NCI-H748 treated with DMSO at 0.1 percent for 48 hours (cell line): ENCODE measurements around the gene SCYGR5.
"Not testable (repeated sequence)": the region's sequence is repeated elsewhere in the genome, so short reads cannot be mapped to it uniquely, and the experiment has no call there.

Source experiments
- DNase-seq: peaks from one replicate; lab custom pipeline; 2025; lab: John Stamatoyannopoulos, UW

Gene SCYGR5, protein sequence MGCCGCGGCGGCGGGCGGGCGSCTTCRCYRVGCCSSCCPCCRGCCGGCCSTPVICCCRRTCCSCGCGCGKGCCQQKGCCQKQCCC

DNA sequence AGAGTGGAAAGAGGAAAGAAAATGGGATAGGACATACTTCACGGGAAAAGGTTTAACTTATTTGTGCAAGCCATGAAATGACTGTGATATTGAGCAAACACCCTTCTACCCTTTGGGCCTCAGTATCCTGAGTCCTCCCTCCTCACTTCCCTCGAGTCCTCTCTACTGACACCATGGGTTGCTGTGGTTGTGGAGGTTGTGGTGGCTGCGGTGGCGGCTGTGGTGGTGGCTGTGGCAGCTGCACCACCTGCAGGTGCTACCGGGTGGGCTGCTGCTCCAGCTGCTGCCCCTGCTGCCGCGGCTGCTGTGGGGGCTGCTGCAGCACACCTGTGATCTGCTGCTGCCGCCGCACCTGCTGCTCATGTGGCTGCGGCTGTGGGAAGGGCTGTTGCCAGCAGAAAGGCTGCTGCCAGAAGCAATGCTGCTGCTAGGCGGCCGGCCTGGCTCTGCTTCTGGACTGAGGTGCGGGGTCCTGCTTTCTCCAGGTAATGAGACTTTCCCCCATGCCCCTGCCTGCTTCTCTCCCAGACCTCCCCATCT lies at the start of gene SCYGR5:
SCYGR5 (plus strand) TSS at position 174 of the 540 bp plus-strand sequence; CDS start at position 174, 0 bp downstream.
- DNase-seq = not testable (repeated sequence)

DNA sequence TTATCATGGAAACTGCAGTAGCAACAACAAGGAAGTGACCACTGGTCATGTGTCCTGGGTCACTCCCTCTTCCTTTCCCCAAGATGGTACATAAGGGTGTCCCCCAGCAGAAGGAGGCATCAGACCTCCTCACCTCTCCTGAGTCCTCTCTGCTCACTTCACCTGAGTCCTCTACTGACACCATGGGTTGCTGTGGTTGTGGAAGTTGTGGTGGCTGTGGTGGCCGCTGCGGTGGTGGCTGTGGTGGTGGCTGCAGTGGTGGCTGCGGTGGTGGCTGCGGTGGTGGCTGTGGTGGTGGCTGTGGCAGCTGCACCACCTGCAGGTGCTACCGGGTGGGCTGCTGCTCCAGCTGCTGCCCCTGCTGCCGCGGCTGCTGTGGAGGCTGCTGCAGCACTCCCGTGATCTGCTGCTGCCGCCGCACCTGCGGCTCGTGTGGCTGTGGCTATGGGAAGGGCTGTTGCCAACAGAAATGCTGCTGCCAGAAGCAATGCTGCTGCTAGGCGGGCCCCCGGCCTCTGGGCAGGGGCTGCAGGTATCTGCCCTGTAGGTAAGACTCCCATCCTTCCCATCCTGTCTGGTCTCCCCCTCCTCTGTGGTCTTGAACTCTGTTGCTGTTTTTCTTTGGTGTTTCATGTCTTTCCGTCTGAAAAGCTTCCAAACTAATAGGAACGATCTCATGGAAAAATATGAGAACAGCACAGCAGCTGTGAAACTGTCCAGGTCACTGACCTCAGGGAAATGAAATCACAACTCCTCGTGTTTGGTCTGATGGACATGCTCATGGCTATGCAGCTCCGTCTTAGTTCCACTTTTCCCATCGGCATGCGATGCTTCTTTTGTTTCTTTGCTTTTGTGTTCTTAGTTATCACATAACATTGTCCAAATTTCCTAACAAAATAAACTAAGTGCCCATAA lies 49.0 kb upstream of the SCYGR5 start, which contains the start of gene SCYGR4:
SCYGR4 (plus strand) TSS at position 183 of the 915 bp plus-strand sequence; CDS start at position 183, 0 bp downstream.
- no peak for DNase-seq

DNA sequence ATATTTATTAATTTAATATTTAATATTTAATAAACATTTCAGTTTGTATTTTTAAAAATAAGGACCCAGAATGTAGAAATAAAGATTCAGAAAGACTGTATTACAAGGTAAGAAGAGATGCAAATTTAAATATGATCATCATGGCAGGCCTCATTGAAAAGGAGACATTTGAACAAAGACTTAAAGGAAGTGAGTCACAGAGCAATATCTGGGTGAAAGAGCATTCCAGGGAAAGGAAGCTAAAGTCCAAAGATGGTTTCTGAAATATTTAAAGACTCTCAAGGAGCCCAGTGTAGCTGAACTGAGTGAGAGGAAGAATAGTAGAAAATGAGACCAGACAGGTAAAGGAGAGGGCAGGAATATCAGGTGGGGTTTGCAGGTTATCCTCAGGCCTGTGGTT lies 43.4 kb upstream of the SCYGR5 start:
- DNase-seq = no peak

DNA sequence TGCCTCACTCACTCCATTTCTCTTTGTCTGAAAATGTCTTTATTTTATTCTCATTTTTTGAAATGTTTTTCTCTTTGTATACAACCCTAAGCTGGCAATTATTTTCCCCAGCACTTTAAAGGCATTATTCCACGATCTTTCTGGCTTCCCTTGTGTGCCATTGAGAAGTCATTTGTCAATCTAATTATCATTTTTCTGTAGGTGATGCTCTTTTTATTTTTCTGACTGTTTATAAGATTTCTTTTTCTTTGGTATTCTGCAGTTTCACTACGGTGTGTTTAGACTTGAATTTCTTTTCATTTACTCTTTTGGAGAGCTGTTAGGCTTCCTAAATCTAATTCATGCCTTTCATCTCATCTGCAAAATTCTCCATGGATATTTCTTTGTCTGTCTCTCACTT lies 41.2 kb upstream of the SCYGR5 start:
- no peak for DNase-seq

DNA sequence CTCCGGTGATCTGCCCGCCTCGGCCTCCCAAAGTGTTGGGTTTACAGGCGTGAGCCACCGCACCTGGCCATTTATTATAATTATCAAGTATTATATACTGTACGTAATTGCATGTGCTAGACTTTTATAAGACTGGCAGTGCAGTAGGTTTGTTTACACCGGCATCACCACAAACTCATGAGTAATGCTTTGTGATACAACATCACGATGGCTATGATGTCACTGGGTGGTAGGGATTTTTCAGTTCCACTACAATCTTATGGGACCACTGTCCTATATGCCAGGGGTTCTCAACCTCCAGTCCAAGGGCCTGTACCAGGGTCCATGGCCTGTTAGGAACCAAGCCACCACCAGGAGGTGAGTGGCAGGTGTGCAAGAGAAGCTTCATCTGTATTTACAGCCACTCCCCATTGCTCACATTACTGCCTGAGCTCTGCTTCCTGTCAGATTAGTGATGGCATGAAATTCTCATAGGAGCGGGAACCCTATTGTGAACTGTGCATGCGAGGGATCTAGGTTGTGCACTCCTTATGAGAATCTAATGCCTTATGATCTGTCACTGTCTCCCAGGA lies 39.9 kb upstream of the SCYGR5 start:
- no peak for DNase-seq

DNA sequence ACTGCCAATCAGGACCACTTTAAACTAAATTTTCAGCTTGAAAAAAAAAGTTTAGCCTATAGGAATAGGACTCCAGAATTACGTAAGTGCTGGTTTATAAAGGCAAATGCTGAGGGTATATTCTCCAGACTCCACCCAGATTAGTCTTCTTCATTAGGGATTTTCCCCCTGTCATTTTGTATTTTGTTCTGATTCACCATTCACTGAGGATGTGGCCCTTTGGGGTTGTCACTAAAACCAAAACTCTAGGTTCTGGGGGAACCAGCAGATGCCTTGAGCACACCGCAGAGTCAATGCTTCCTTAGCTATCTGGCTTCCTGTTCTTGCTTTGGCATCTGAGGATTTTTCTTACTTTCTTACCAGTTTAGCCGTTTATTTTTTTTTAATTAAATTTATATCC lies 38.8 kb upstream of the SCYGR5 start:
- no peak for DNase-seq

DNA sequence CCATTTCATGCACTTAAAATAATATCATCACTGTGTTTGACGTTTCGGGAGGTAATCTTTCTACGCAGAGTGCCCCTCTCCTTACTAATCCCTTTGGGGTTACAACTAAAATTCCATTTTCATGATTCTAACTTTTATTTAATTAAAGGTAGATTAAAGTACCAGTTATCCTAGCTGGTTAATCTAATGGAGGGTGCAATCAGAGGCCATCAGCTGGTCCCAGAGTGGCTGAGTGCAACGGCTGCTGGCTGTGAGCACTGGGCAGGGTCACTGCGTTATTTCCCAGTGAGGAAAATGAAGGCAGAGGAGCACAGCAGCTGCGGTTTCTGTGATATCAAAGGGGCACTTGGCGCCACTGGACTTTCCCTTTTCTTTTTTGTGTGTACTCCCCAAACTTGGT lies 37.2 kb upstream of the SCYGR5 start:
- DNase-seq = no peak

DNA sequence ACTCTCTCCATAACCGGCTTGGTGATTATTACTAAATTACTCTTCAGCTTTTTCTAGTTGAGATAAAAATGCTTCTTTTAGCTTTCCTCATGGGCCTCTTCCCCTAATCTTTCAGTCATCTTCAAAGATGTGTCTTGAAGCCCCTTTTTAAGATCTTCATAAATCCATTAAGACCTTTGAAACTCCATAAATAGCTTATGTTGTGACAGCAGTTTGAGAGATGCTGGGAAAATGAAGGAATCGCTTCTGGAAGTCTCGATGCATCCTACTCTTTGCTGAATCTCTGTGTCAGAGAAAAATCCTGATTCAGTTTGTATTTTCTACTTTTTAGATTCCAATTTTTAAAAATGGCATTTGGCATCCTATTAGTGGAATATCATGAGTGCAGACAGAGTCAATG lies 36.3 kb upstream of the SCYGR5 start:
- DNase-seq = no peak

DNA sequence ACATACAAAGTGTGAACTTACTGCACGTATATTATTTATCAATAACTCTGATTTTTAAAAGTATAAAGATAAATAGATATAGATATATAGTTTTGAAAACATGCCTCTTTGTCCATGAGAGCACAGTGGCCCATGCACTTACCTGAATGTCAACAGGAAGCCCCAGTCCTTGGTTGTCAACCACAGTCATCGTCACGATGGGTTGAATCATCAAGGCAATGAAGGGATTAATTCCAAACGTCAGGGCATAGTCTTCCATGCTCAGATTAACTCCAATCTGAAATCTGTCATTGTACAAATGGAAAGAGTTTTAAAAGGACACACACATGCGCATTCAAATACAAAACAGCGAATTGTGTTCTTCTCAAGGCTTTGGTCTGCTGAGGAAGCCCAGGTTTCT lies 33.8 kb upstream of the SCYGR5 start:
- DNase-seq = no peak

DNA sequence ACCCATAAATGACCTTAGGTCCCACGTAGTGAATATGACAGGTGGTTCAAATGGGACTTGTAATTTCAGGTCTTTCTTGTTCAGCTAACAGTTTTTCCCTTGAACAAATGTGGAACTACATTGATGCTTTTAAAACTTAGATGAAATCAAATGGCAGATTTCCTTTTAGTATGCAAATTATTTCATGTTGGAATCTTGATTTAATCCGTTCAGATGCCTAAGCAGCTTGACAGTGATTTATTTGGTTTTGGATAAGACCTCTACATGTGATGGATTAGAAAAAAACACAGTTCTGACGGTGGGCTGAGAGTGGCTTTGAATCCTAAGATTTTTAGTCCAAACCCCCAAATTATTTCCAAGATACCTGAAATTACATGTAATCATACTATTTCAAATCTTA lies 32.4 kb upstream of the SCYGR5 start:
- no peak for DNase-seq

DNA sequence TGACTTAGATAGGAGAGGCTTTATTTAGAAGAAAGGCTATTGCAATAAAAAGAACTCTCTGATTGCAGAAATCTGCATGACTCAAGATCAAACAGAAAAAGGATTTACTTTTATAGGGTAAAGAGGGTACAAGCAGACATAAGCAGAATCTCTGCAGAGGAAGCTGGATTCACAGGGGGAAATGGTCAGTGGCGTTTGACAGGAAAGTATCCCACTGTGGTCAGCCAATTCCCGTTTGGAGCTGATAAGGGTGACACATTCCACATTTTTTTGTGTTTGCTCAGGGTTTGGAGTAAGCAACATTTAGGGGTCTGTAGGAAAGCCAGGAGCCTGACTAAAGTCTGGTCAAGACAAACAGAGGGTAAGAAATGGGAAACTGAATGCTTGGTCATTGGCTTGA lies 23.9 kb upstream of the SCYGR5 start:
- DNase-seq = no peak

DNA sequence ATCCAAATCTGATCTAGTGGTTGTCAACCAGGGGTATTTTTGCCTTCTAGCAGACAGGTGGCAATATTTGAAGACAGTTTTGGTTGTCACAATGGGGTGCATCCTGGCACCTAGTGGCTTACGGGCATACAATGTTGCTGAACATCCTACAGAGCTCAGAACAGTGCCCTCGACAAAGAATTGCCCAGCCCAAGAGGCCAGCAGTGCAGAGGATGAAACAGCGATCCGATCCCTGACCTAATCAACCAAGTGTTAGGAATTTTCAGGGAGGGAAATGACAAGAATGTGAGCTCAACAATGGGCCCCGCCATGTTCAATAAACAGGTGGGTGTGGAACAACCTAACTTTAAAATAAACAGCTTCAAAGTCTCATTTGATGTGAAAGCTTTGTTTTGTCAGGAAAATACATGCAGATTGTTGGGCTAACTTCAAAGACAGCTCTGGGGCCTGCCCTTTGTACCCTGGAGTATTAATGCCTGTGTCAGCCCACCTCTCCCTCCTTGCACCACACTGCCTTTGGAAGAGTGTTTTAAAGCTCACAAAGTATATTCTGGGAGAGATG lies 22.5 kb upstream of the SCYGR5 start:
- no peak for DNase-seq

DNA sequence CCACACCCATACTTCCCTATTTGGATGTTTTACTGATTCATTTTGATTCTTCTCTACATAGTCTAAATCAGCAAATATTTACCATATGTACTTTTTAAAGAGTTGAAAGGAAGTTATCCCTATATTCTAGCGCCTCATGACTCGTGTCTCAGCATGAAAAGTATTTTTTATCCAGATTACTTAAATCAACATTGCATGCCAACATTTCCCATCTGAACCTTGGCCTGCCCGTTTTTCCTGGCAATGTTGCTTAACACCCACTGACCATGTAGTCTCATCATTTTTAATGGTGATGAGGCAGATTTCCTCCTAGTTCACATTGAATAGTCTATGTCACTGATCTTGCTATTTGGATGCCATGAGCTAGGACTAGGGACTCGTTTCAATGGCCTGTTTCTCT lies 13.2 kb upstream of the SCYGR5 start:
- no peak for DNase-seq

DNA sequence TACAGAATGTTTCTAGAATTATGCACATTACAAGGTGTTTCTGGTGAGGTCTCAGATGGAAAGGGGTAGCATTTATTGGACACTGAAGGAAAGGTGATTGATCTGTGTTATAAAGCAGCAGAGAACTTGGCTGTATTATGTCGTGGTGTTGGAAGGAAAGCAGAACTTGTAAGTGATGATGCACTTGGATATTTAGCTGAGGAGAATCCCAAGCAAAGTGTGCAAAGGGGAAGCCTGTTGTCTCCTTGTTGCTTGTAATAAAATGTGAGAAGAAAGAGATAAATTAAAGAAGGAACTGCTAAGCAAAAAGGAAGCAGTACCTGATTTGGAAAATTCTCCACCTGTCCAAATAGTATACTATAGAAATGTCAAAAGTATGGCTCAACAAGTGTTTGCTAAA lies 12.2 kb upstream of the SCYGR5 start:
- no peak for DNase-seq

DNA sequence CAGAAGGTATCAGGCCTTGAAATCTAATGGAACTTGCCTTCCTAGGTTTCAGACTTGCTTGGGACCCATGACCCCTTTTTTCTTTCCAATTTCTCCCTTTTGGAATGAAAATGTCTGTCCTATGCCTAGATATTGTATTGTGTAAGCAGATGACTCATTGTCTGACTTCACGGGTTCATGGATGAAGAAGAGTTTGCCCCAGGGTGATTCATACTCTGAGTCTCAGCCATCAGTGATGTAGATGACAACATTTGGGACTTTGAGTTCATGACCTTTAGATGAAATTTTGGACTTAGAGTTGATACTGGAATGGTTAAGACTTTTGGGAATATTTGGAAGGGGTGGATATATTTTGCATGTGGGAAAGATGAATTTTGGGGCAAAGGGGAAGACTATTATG lies 11.2 kb upstream of the SCYGR5 start:
- DNase-seq = no peak

DNA sequence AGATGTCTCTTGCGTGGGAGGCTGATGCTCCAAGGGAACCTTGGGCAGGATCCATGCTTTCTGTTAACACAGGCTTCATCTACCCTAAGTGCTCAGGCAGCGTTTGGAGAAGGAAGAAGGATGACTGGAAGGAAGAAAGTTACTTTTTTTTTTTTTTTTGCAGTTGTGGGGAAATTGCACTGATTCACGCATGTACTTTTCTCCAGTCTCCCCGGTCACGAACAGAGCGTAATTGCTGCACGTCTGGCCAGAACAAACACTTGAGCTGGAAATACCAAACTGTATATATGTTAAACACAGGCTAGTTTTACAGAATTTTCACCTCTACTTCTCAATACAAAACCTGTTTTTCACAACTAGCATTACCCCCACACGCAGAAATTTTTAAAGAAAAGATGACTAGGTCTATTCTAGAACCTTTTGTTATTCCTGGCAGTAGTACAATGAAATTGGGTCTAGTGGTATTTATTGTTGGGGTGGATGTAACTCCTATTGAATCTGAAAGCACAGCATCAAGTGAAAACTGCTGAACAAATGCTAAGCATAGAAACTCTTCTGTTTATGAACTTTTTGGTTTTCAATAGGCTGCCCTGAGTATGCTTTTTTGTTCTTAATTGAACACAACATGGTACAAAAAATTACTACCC lies 9.3 kb upstream of the SCYGR5 start:
- DNase-seq = no peak

DNA sequence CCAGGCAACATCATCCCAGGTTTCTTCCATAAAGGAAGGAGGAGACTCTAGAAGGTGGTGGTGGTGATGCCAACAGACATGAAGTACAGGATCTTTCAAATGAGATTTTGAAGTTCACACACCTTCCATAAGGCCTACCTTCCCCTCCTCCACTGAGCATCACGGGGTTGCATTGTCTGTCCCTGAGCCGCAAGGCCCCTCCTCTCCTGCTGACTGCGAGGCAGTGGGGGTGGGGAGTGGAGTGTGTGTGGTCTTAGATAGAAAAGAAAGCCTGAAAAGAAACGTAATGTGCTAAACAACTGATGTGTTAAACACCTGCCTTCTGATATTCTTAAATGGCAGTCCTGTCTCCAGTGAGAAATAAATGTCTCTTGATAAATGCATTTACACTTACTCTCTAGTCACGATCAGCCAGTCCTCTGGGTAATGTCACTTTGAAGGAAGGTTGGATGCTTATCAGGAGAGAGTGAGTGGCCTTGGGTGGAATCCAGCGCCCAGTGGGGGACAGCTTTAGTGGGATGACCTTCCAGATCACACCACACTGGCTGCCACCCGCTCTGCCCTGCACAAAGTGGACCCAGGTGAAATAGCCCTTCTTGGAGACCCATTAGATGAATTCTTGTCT lies 5.5 kb upstream of the SCYGR5 start:
- DNase-seq = no peak

DNA sequence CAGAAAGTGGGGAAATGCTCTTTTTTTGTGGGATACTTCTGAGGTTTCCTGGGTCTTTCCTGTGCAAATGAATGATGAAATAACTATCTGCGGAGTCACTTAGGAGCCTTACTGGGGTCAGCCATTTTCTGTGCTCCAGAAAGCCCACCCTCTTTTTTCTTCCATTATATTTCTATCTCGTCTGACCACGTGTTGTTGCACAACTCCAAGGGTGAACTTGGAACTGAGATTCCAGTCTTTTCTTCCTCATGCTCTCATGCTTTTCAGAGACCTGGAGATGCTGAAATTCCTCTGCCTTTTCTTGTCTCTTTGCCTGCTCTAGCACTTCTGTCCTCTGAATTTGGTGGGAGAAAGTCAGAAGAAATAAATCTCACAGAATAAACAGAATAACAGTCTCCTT lies 4.8 kb upstream of the SCYGR5 start:
- no peak for DNase-seq

DNA sequence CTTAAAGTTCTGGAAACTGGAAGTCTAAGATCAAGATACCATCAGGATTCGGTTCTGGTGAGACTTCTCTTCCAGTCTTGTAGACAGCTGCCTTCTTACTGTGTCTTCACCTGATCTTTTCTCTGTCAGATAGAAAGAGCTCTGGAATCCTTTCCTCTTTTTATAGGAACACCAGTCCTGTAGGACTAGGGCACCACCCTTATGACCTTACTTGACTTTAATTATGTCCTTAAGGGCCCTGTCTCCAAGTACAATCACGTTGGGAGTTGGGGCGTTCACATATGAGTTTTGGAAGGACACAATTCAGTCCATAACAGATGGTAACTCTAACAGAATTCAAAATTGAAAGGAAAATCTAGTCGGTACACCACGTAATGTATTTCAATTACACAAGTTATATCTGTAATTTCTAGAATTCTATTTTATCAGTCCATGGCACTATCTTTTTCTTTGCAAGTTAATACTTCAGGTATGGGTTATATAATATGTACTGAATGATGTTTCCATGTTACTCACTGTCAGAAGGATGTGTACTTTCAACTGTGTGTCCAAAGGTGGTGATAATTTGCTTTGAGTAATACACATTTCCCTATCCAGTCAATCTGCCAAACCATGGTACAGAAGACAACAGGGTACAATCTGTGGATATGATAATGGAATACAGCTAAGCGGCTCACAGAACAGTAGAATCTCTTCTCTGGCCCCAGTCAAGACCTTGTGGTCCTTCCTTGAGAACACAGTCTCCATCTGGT lies 1.2 kb upstream of the SCYGR5 start:
- DNase-seq = no peak

DNA sequence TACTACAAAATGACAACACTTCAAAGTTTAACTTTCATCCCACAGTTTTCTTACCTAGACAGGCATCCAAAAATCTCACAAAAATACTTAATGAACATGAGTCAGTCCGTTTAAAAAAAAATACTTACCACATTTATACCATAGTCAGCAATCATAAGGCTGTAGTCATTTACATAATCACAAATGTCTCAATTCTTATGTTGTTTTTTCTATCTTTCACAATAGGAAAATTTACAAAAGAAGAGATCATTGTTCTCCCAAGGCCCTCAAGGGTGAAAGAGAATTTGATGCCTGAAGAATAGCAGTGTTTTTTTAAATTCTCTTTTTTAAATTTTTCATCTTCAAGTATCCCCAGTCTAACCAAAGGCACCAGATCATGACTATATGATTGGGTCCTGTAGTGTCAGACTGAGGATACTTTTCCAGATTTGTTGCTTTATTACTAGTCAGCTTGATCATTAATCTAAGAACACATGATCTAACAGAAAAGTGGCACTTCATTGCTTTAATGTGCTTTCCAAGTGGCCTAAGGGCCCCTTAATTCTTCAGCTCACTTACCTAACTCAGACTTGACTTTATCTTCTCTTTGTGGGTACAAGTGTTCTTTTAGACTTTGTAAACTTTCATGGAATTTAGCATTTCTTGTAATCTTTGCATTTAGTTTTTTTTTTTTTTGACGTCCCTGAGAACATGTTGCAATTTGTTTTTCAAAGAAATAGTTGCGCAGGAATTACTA lies 4.7 kb downstream of the SCYGR5 start:
- no peak for DNase-seq
